GM12873 (cell line): ENCODE results near the gene ZNF598.

Source experiments
- TF ChIP-seq, protein P1 (sequence below): IDR thresholded peaks from 2 replicates; pipeline ENCODE4 v1.5.1; 2012; ENCODE audit warnings: low read depth, mild to moderate bottlenecking, moderate library complexity, low read length, control low read depth; ENCODE audit not compliant: insufficient read depth; ENCODE audit errors: missing control alignments

Gene ZNF598

DNA sequence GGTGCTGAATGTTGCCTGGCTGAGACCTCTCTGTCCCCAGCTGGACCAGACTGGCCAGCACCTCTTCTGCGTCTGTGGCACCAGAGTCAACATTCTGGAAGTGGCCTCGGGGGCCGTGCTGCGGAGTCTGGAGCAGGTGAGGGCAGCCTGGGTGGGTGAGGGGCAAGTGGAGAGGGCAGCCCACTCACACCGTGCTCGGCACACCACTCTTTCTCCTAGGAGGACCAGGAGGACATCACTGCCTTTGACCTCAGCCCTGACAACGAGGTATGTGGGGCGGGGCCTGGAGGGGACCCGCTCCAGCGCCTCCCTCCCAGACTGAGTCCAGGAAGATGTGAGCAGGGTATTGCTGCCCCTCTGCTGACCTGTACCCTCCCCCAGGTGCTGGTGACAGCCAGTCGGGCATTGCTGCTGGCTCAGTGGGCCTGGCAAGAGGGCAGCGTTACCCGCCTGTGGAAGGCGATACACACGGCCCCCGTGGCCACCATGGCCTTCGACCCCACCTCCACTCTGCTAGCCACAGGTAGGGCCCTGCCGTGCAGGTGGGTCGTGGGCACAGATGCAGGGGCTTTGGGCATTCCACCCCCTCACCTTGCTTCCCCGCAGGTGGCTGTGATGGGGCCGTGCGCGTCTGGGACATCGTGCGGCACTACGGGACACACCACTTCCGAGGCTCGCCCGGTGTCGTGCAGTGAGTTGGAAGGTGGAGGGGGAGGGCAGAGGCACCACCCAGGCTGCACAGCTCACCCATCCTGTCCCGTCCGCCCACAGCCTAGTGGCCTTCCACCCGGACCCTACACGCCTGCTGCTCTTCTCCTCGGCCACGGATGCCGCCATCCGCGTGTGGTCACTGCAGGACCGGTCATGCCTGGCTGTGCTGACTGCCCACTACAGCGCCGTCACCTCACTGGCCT, 35.2 kb downstream of the ZNF598 start:
- TF ChIP-seq, protein P1, sequence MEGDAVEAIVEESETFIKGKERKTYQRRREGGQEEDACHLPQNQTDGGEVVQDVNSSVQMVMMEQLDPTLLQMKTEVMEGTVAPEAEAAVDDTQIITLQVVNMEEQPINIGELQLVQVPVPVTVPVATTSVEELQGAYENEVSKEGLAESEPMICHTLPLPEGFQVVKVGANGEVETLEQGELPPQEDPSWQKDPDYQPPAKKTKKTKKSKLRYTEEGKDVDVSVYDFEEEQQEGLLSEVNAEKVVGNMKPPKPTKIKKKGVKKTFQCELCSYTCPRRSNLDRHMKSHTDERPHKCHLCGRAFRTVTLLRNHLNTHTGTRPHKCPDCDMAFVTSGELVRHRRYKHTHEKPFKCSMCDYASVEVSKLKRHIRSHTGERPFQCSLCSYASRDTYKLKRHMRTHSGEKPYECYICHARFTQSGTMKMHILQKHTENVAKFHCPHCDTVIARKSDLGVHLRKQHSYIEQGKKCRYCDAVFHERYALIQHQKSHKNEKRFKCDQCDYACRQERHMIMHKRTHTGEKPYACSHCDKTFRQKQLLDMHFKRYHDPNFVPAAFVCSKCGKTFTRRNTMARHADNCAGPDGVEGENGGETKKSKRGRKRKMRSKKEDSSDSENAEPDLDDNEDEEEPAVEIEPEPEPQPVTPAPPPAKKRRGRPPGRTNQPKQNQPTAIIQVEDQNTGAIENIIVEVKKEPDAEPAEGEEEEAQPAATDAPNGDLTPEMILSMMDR: no peak

DNA sequence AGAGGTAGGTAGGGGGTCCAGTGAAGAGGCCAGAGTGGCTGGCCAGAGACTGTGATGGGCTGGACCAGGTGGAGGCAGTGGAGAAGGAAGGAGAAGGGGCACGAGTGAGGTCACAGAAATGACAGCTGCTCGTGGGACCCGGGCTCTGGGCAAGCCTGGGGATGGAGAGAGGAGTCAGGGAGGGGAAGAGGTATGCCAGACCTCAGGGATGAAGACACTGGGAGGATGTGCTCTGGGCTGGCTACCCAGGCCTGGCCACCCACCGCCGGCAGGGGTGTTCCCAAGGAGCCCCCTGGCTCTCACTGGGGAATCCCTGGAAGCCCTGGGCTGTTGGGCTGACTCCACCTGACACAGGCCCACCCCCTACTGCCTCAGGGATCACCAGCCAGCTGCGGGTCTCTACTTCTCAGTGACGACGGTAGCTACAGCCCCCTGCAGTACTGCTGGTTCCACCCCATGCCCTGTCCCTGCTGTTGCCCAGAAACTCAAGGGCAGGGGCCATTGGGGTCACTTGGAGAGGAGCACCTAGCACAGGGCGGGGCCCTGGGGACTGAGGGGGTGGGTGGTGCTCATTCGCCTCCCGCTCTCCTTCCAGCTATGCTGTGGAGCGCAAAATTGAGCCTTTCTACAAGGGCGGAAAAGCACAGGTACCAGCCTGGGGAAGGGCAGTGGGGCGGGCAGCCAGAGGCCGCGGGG, 36.0 kb downstream of the ZNF598 start:
- TF ChIP-seq, protein P1: no peak

DNA sequence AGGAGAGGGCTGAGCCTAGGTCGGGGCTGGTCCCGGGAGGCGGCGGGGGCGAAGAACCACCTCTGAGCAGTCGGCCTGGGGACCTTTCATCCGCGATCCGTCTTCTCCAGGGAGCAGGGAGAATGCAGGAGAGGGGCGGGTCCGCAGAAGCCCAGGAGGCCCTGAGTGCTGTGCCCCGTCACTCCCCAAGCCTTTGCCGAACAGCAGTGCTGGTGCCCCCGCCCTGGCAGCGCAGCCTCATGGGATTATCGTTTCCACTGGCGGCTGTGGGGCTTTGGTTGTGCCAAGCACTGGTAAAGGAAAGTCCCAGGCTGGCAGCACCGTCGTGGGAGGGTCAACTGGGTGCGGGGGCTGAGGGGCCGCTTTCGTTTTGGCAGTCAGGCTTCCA, 37.1 kb downstream of the ZNF598 start:
- TF ChIP-seq, protein P1: no peak

DNA sequence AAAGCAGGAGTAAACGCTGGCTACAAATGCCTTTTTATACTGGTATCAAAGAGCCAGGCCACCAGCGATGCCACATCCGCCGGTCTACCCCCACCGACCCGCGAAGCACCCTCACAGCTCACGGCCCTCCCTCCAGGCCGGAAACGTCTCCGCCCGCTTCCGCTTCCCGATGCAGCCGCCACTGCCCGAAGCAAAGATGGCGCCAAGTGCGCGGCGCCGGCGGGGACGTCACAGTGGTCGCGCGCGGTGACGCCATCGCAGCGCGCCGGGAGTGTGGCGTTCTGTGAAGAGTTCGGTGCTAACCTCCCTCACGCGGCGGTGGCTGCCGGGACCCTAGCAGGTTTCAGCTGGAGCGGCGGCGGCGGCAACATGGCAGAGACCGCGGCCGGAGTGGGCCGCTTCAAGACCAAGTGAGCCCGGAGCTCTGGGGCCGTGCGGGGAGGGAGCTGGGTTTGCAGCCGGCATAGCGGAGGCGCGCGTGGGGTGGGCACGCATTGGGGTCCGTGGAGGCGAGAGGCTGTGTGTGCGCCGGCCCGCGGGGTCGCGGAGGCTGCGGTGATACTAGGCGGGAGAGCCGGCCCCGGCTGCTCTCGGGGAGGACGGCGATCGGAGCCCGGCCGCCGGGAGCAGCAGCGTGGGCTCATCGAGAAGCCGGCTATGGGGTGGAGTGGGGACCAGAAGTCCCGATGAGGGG, 37.7 kb downstream of the ZNF598 start, which contains the start of gene TBL3:
Gene TBL3 (plus strand): TSS at position 258 of the 694 bp plus-strand sequence. CDS start 112 bp downstream, at position 370.
- TF ChIP-seq, protein P1: no peak

DNA sequence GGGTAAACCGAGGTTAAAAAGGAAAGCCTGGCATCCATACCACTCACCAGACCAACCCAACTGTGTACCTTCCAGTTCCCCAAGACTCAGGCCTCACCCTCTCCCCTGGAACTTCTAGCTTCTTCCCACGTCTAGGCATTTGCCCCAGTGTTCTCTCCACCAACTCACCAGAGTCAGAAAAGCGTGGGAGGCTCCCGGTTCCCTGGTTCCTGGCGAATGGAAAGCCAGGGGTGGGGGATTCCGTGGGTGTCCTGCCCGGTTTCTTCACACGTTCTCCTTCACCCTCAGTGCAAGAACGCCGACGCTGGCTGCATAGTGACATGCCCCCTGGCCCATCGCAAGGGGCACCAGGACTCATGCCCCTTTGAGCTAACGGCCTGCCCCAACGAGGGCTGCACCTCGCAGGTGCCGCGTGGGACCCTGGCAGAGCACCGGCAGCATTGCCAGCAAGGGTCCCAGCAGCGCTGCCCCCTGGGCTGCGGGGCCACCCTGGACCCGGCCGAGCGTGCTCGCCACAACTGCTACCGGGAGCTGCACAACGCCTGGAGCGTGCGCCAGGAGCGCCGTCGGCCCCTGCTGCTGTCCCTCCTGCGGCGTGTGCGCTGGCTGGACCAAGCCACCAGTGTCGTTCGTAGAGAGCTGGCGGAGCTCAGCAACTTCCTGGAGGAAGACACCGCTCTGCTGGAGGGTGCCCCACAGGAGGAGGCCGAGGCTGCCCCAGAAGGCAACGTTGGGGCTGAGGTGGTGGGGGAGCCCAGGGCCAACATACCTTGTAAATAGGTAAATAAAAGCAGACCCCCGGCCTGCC, 41.3 kb downstream of the ZNF598 start:
- TF ChIP-seq, protein P1: no peak

DNA sequence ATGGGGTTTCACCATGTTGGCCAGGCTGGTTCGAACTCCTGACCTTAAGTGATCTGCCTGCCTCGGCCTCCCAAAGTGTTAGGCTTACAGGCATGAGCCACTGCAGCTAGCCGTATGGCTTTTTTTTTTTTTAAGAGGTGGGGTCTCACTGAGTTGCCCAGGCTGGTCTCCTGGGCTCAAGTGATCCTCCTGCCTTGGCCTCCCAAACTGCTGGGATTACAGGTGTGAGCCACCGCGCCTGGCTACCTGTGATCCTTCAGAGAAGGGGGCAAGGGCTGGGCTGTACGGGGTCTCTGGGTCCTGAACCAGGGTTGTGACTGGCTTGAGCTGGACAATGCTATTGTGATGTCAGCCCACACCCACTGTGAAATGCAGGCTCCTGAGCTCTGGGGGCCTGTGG, 43.2 kb downstream of the ZNF598 start, which contains the start of gene RNF151:
Gene RNF151 (plus strand): TSS at position 397 of the 400 bp plus-strand sequence. CDS start 26 bp downstream, outside the sequence.
- TF ChIP-seq, protein P1: no peak
